IMR-90 (cell line): Measurements from ENCODE around the gene ZNF646. TPM values are rescaled to one million over a fixed set of nuclear protein-coding genes. Genes with fewer than 3 reads are reported as not detected.

Experiments used
- ATAC-seq: fragments of 200-7000 bp; cut with Tn5 transposase; 2 replicates; pipeline ENCODE4 v1.9.1; 2020; ENCODE audit warnings: low read depth, mild to moderate bottlenecking, moderate library complexity
- BruUV-seq: library from RNA; stranded (reverse); fragments of 400-500 nt; replicated peaks from 2 replicates; lab custom pipeline; 2021; lab: Mats Ljungman, UMichigan
- CTCF ChIA-PET: fragments of 300-600 bp; formaldehyde crosslinking; extraction: SDS; loops from one replicate; lab custom pipeline; 2021; ENCODE audit warnings: antibody characterized with exemption; lab: Yijun Ruan, JAX
- POLR2A ChIA-PET: fragments of 300-600 bp; sonication (Branson Sonifier 250); formaldehyde crosslinking; loops from one replicate; lab custom pipeline; 2022; ENCODE audit warnings: antibody characterized with exemption; ENCODE audit not compliant: unreplicated experiment; lab: Charles Lee
- DNase-seq: peaks from one replicate; pipeline ENCODE4 v3.0.0; 2013
- H2AFZ ChIP-seq: replicated peaks from 2 replicates; pipeline ENCODE3; 2013; ENCODE audit warnings: low read length, mild to moderate bottlenecking; ENCODE audit not compliant: poor library complexity
- H2AK5ac ChIP-seq: 2 replicates; pipeline ENCODE4 v1.6.1; 2013; ENCODE audit warnings: low read depth, low read length, inconsistent platforms
- H2AK9ac ChIP-seq: replicated peaks from 2 replicates; pipeline ENCODE3; 2013; ENCODE audit warnings: mild to moderate bottlenecking, low read depth, low read length, moderate library complexity; ENCODE audit not compliant: poor library complexity
- H2BK120ac ChIP-seq: 2 replicates; pipeline ENCODE4 v1.6.1; 2013; ENCODE audit warnings: low read depth, low read length, inconsistent platforms
- H2BK15ac ChIP-seq: 3 replicates; pipeline ENCODE4 v1.6.1; 2013; ENCODE audit warnings: low read depth, low read length, inconsistent platforms
- H2BK20ac ChIP-seq: 2 replicates; pipeline ENCODE4 v1.6.1; 2013; ENCODE audit warnings: low read depth, mild to moderate bottlenecking, inconsistent platforms, low read length, moderate library complexity
- H2BK5ac ChIP-seq: 2 replicates; pipeline ENCODE4 v1.6.1; 2013; ENCODE audit warnings: mild to moderate bottlenecking, low read depth, low read length, inconsistent platforms; ENCODE audit not compliant: poor library complexity, severe bottlenecking
- H3K14ac ChIP-seq: replicated peaks from 2 replicates; pipeline ENCODE4 v1.6.1; 2013; ENCODE audit warnings: low read depth, low read length, inconsistent platforms
- H3K18ac ChIP-seq: 2 replicates; pipeline ENCODE4 v1.6.1; 2013; ENCODE audit warnings: low read depth, low read length, control low read depth
- H3K23ac ChIP-seq: 2 replicates; pipeline ENCODE4 v1.6.1; 2013; ENCODE audit warnings: low read depth, low read length, inconsistent platforms
- H3K27ac ChIP-seq: 2 replicates; pipeline ENCODE4 v1.5.1; 2013; ENCODE audit warnings: mild to moderate bottlenecking, control low read depth, low read length; ENCODE audit not compliant: insufficient read depth
- H3K27me3 ChIP-seq: 2 replicates; pipeline ENCODE4 v1.6.1; 2013; ENCODE audit warnings: low read length; ENCODE audit not compliant: control insufficient read depth, insufficient read depth
- H3K36me3 ChIP-seq: 2 replicates; pipeline ENCODE4 v1.6.1; 2013; ENCODE audit warnings: low read length, mixed read lengths; ENCODE audit not compliant: control insufficient read depth, insufficient read depth
- H3K4ac ChIP-seq: 2 replicates; pipeline ENCODE4 v1.6.1; 2013; ENCODE audit warnings: low read depth, low read length, inconsistent platforms
- H3K4me1 ChIP-seq: 2 replicates; pipeline ENCODE4 v1.6.1; 2013; ENCODE audit warnings: low read length, mixed read lengths; ENCODE audit not compliant: control insufficient read depth, insufficient read depth
- H3K4me2 ChIP-seq: 2 replicates; pipeline ENCODE4 v1.6.1; 2013; ENCODE audit warnings: low read depth, mild to moderate bottlenecking, control low read depth, low read length, moderate library complexity
- H3K4me3 ChIP-seq: 2 replicates; pipeline ENCODE4 v1.5.1; 2013; ENCODE audit warnings: low read depth, mild to moderate bottlenecking, control low read depth, low read length, moderate library complexity; ENCODE audit not compliant: insufficient read depth
- H3K56ac ChIP-seq: 2 replicates; pipeline ENCODE4 v1.6.1; 2013; ENCODE audit warnings: low read length, inconsistent platforms; ENCODE audit not compliant: insufficient read depth; ENCODE audit errors: extremely low read depth
- H3K79me1 ChIP-seq, 2 experiments: 2 replicates each; pipeline ENCODE4 v1.6.1; 2013; ENCODE audit warnings: low read length in 2 of 2, inconsistent platforms in 1 of 2, low read depth in 1 of 2
- H3K9ac ChIP-seq: 2 replicates; pipeline ENCODE4 v1.6.1; 2013; ENCODE audit warnings: low read depth, low read length, control low read depth
- H3K9me1 ChIP-seq: 2 replicates; pipeline ENCODE4 v1.6.1; 2013; ENCODE audit warnings: low read length, inconsistent platforms; ENCODE audit not compliant: insufficient read depth
- H3K9me3 ChIP-seq: 2 replicates; pipeline ENCODE4 v1.6.1; 2013; ENCODE audit warnings: low read length; ENCODE audit not compliant: control insufficient read depth, insufficient read depth
- H4K20me1 ChIP-seq: 2 replicates; pipeline ENCODE4 v1.6.1; 2013; ENCODE audit warnings: low read length, inconsistent platforms; ENCODE audit not compliant: insufficient read depth
- H4K5ac ChIP-seq: 2 replicates; pipeline ENCODE4 v1.6.1; 2013; ENCODE audit warnings: mild to moderate bottlenecking, low read depth, low read length, control low read depth
- H4K8ac ChIP-seq, 2 experiments: 2 replicates each; pipeline ENCODE4 v1.6.1; 2013; ENCODE audit warnings: low read depth in 2 of 2, low read length in 2 of 2, control low read depth in 1 of 2, inconsistent platforms in 1 of 2
- H4K91ac ChIP-seq: 2 replicates; pipeline ENCODE4 v1.6.1; 2013; ENCODE audit warnings: low read depth, low read length, inconsistent platforms; ENCODE audit not compliant: insufficient read depth
- BHLHE40 ChIP-seq: fragments of 150-350 bp; IDR thresholded peaks from 2 replicates; pipeline ENCODE4 v1.6.1; 2016; ENCODE audit warnings: mild to moderate bottlenecking, low read depth, low read length
- CEBPB ChIP-seq: IDR thresholded peaks from 2 replicates; pipeline ENCODE4 v1.6.1; 2012; ENCODE audit warnings: low read depth, low read length, improper control_type of control experiment
- CHD1 ChIP-seq: IDR thresholded peaks from 2 replicates; pipeline ENCODE4 v1.6.1; 2012; ENCODE audit warnings: low read depth, low read length, improper control_type of control experiment
- ELK1 ChIP-seq: fragments of 150-350 bp; IDR thresholded peaks from 2 replicates; pipeline ENCODE4 v1.6.1; 2016; ENCODE audit warnings: low read depth, mild to moderate bottlenecking, low read length, moderate library complexity, borderline replicate concordance
- FOS ChIP-seq: fragments of 150-350 bp; IDR thresholded peaks from 2 replicates; pipeline ENCODE4 v1.6.1; 2016; ENCODE audit warnings: low read depth, low read length
- MAFK ChIP-seq: IDR thresholded peaks from 2 replicates; pipeline ENCODE4 v1.6.1; 2012; ENCODE audit warnings: low read depth, low read length, improper control_type of control experiment
- MAZ ChIP-seq: IDR thresholded peaks from 2 replicates; pipeline ENCODE4 v1.6.1; 2012; ENCODE audit warnings: low read depth, mild to moderate bottlenecking, low read length, improper control_type of control experiment, moderate library complexity, borderline replicate concordance
- MXI1 ChIP-seq: IDR thresholded peaks from 2 replicates; pipeline ENCODE4 v1.6.1; 2012; ENCODE audit warnings: low read depth, mild to moderate bottlenecking, low read length, moderate library complexity, borderline replicate concordance
- NFE2L2 ChIP-seq: fragments of 150-350 bp; IDR thresholded peaks from 2 replicates; pipeline ENCODE4 v1.6.1; 2016; ENCODE audit warnings: low read depth, mild to moderate bottlenecking, low read length
- POLR2A ChIP-seq: IDR thresholded peaks from 2 replicates; pipeline ENCODE4 v1.6.1; 2012; ENCODE audit warnings: mild to moderate bottlenecking, low read depth, low read length
- RAD21 ChIP-seq: IDR thresholded peaks from 2 replicates; pipeline ENCODE4 v1.6.1; 2012; ENCODE audit warnings: low read length, improper control_type of control experiment
- RCOR1 ChIP-seq: IDR thresholded peaks from 2 replicates; pipeline ENCODE4 v1.6.1; 2012; ENCODE audit warnings: mild to moderate bottlenecking, low read length, improper control_type of control experiment; ENCODE audit not compliant: insufficient replicate concordance
- RFX5 ChIP-seq: IDR thresholded peaks from 2 replicates; pipeline ENCODE4 v1.8.0; 2012; ENCODE audit warnings: low read depth, mild to moderate bottlenecking, low read length, moderate library complexity
- SMC3 ChIP-seq: fragments of 150-350 bp; IDR thresholded peaks from 2 replicates; pipeline ENCODE4 v1.6.1; 2016; ENCODE audit warnings: low read depth, mild to moderate bottlenecking, antibody characterized with exemption, low read length, moderate library complexity
- USF2 ChIP-seq: fragments of 150-350 bp; IDR thresholded peaks from 2 replicates; pipeline ENCODE4 v1.6.1; 2017; ENCODE audit warnings: mild to moderate bottlenecking, antibody characterized with exemption, low read length, low read depth
- WGBS, 2 experiments: methylation state at CpG; one replicate each; pipeline versions ENCODE4 v1.1.5 to v1.1.7; 2013; ENCODE audit warnings: missing lambda C conversion rate in 2 of 2; ENCODE audit not compliant: insufficient read length in 1 of 2; ENCODE audit errors: extremely low coverage in 2 of 2; 5-methylcytosine and 5-hydroxymethylcytosine counted together
- dilution Hi-C: fragments of 300-500 bp; cut with HindIII; formaldehyde crosslinking; loops from one replicate; pipeline ENCODE4 v1.14.3; 2018; ENCODE audit warnings: low sequenced_read_pairs; ENCODE audit not compliant: unreplicated experiment
- in situ Hi-C: fragments of 300-500 bp; cut with MboI; formaldehyde crosslinking; loops from 3 replicates; pipeline ENCODE4 v1.14.3; 2019; ENCODE audit warnings: low sequenced_read_pairs, inconsistent platforms, mixed read lengths
- intact Hi-C: fragments of 100-400 bp; cut with micrococcal nuclease; formaldehyde crosslinking; loops from 2 replicates; pipeline ENCODE4 v1.10.0; 2022
- polyA plus RNA-seq, 3 experiments: library from polyadenylated mRNA; depleted of rRNA; stranded (reverse); fragments of >200 nt; gene quantifications; 2 replicates each; pipeline ENCODE4 v1.2.3, GENCODE V29; 2012; ENCODE audit warnings: low replicate concordance in 1 of 3
- total RNA-seq: library from RNA; depleted of rRNA; stranded (reverse); fragments of >200 nt; gene quantifications from 2 replicates; pipeline ENCODE4 v1.2.3, GENCODE V29; 2012
- TF ChIP-seq, protein P1 (sequence below): conservative IDR thresholded peaks from 2 replicates; pipeline ENCODE4 v1.5.1; 2012; ENCODE audit warnings: mild to moderate bottlenecking, low read depth, low read length, improper control_type of control experiment

The ZNF646 gene
- total and polyA plus RNA-seq, 2 of the 4 experiments (the other 2 are of a cell fraction): 4.9 to 6.8 TPM

GRCh38 chr16:31129568-31130335, 55.5 kb downstream of the ZNF646 start:
- no peak overlapping the region for H3K18ac ChIP-seq
- H2AFZ ChIP-seq: no peak overlapping the region
- H3K9me1 ChIP-seq: peaks cover 3% of the 10 kb centered on the region; the same call in 1 of the 2 replicates
- H3K4me1 ChIP-seq: 0 out of 2 replicates have a peak, but pooled peaks cover 2% of the 10 kb centered on the region
- H3K56ac ChIP-seq: no peak overlapping the region
- H3K27ac ChIP-seq: no peak overlapping the region
- 81% methylated on average over 17 of the region's 29 CpGs; no CpG with 5 or more reads in 1 of the 2 experiments for WGBS, 2 experiments
- no peak overlapping the region for H2BK20ac ChIP-seq
- no peak overlapping the region for H2AK5ac ChIP-seq
- H3K9me3 ChIP-seq: no peaks in the 10 kb centered on the region
- no peak overlapping the region for H2BK15ac ChIP-seq
- TF ChIP-seq MAFK (no peak), SMC3 (no peak), FOS (no peak), MAZ (no peak), CEBPB (no peak), MXI1 (no peak), RFX5 (no peak), USF2 (no peak), CHD1 (no peak), RCOR1 (no peak), POLR2A (no peak), ELK1 (no peak), NFE2L2 (no peak), BHLHE40 (no peak), RAD21 (no peak)
- TF ChIP-seq, protein P1, sequence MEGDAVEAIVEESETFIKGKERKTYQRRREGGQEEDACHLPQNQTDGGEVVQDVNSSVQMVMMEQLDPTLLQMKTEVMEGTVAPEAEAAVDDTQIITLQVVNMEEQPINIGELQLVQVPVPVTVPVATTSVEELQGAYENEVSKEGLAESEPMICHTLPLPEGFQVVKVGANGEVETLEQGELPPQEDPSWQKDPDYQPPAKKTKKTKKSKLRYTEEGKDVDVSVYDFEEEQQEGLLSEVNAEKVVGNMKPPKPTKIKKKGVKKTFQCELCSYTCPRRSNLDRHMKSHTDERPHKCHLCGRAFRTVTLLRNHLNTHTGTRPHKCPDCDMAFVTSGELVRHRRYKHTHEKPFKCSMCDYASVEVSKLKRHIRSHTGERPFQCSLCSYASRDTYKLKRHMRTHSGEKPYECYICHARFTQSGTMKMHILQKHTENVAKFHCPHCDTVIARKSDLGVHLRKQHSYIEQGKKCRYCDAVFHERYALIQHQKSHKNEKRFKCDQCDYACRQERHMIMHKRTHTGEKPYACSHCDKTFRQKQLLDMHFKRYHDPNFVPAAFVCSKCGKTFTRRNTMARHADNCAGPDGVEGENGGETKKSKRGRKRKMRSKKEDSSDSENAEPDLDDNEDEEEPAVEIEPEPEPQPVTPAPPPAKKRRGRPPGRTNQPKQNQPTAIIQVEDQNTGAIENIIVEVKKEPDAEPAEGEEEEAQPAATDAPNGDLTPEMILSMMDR: no peak
- peaks cover 36% of the 10 kb centered on the region for H3K36me3 ChIP-seq
- ChIA-PET CTCF (no interaction called here), POLR2A (no interaction called here)
- H3K14ac ChIP-seq: no peak overlapping the region
- dilution Hi-C loops (no loop called here), intact Hi-C loops (no loop called here), in situ Hi-C loops (no loop called here)
- H3K9ac ChIP-seq: no peak overlapping the region
- no peak overlapping the region for H3K4ac ChIP-seq
- H3K4me2 ChIP-seq: no peak overlapping the region
- H4K91ac ChIP-seq: no peak overlapping the region
- H2AK9ac ChIP-seq: no peak overlapping the region
- H2BK120ac ChIP-seq: no peak overlapping the region
- no peak overlapping the region for H4K5ac ChIP-seq
- no peaks in the 10 kb centered on the region for H3K79me1 ChIP-seq
- no peak overlapping the region for H3K23ac ChIP-seq
- no peak overlapping the region for H3K4me3 ChIP-seq
- H3K27me3 ChIP-seq: no peaks in the 10 kb centered on the region
- DNase-seq: no peak
- no TSS peak for BruUV-seq
- H4K20me1 ChIP-seq: no peaks in the 10 kb centered on the region
- no peak overlapping the region for H2BK5ac ChIP-seq
- H4K8ac ChIP-seq: no peak overlapping the region
- no peak for ATAC-seq
